Small intestine (tissue), 7 donors: Measurements from ENCODE around the gene GYS1. TPM values are rescaled to one million over a fixed set of nuclear protein-coding genes. Genes with fewer than 3 reads are reported as not detected.

Experiments used
- DNase-seq, 2 donors: peaks; one replicate each; pipeline versions ENCODE4 v3.0.0 to v3.0.0-alpha.2; 2013
- FAIRE-seq: peaks from 2 replicates; lab custom pipeline; 2012; peaks lifted over from hg19 to GRCh38; lab: Jason Lieb, UNC
- H3K27ac ChIP-seq, 3 donors: one replicate each; pipeline ENCODE4 v1.5.1; 2013; ENCODE audit warnings: low read length in 2 of 3, mild to moderate bottlenecking in 2 of 3, control low read depth in 1 of 3, inconsistent platforms in 1 of 3, low read depth in 1 of 3, moderate library complexity in 1 of 3
- H3K27me3 ChIP-seq, 3 donors: one replicate each; pipeline ENCODE4 v1.6.1; 2013; ENCODE audit warnings: low read length in 3 of 3, inconsistent platforms in 1 of 3; ENCODE audit not compliant: control insufficient read depth in 3 of 3, insufficient read depth in 3 of 3
- H3K36me3 ChIP-seq, 3 donors: one replicate each; pipeline ENCODE4 v1.6.1; 2013; ENCODE audit warnings: low read length in 3 of 3, inconsistent platforms in 1 of 3, low read depth in 1 of 3, mild to moderate bottlenecking in 1 of 3, moderate library complexity in 1 of 3; ENCODE audit not compliant: control insufficient read depth in 3 of 3, insufficient read depth in 2 of 3
- H3K4me1 ChIP-seq, 3 donors: one replicate each; pipeline ENCODE4 v1.6.1; 2013; ENCODE audit warnings: low read length in 2 of 3, inconsistent platforms in 1 of 3, low read depth in 1 of 3, mild to moderate bottlenecking in 1 of 3, moderate library complexity in 1 of 3; ENCODE audit not compliant: control insufficient read depth in 3 of 3, insufficient read depth in 2 of 3
- H3K4me3 ChIP-seq, 3 donors: one replicate each; pipeline ENCODE4 v1.5.1; 2013; ENCODE audit warnings: low read length in 3 of 3, control low read depth in 1 of 3, inconsistent platforms in 1 of 3, low read depth in 1 of 3, mild to moderate bottlenecking in 1 of 3, moderate library complexity in 1 of 3
- H3K9me3 ChIP-seq, 2 donors: one replicate each; pipeline ENCODE4 v1.6.1; 2013; ENCODE audit warnings: low read depth in 1 of 2, low read length in 1 of 2; ENCODE audit not compliant: control insufficient read depth in 2 of 2, insufficient read depth in 1 of 2
- WGBS, 3 donors: extraction: QIAGEN DNeasy Blood & Tissue Kit; methylation state at CpG; one replicate each; pipeline ENCODE4 v1.1.7; 2013; 5-methylcytosine and 5-hydroxymethylcytosine counted together
- polyA plus RNA-seq, 4 donors: library from polyadenylated mRNA; stranded (reverse) in 3 of 4; unstranded in 1 of 4; fragments of 200-250 nt in 3 of 4; fragments of 120-200 nt in 1 of 4; gene quantifications; one replicate each; pipeline versions ENCODE4 v1.2.1 to v1.2.3, GENCODE V29; 2013
- donor health status: healthy with polysubstance abuse.
- donor health status: control.
- donor health status: control.
- donor health status: Bipolar disorder and iron deficiency.
- donor health status: healthy.

GYS1 gene
- polyA plus RNA-seq, 4 donors, result 16.2 to 40.0 (median 25.0) TPM

DNA sequence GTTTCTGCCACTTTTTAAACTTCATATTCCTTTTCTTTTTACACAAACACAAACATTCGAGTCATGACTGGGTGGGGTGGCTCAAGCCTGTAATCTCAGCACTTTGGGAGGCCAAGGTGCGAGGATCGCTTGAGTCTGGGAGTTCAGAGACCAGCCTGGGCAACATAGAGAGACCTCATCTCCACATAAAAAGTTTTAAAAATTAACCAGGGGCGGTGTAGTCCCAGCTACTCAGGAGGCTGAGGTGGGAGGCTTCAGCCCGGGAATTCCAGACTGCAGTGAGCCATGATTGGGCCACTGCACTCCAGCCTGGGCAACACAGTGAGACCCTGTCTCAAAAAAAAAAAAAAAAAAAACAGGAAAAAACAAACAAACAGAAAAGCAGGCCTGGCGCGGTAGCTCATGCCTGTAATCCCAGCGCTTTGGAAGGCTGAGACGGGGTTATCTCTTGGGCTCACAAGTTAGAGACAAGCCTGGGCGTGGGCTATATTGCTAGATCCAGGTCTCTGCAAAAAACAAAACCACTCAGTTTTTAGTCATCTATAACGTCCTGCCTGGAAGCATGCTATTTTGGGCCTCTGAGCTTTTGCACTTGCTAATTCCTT is 39.0 kb downstream of the GYS1 start:
- 16 to 42% (median 37%) methylated on average over 11 of the region's 11 CpGs for WGBS, 3 donors
- peak overlapping the region; percentile 37 to 69 (median 56) for H3K27ac ChIP-seq
- peaks cover 0 to 31% (median 2%) of the 10 kb centered on the region in 3 donors for H3K36me3 ChIP-seq
- H3K9me3 ChIP-seq, result no peaks in the 10 kb centered on the region
- peak overlapping the region in 2 of 3 donors; percentile 73 to 100 for H3K4me3 ChIP-seq
- H3K4me1 ChIP-seq, result peaks cover 0 to 22% (median 7%) of the 10 kb centered on the region in 3 donors
- FAIRE-seq, result no peak
- peak; percentile 51 to 64 for DNase-seq
- no peaks in the 10 kb centered on the region for H3K27me3 ChIP-seq

DNA sequence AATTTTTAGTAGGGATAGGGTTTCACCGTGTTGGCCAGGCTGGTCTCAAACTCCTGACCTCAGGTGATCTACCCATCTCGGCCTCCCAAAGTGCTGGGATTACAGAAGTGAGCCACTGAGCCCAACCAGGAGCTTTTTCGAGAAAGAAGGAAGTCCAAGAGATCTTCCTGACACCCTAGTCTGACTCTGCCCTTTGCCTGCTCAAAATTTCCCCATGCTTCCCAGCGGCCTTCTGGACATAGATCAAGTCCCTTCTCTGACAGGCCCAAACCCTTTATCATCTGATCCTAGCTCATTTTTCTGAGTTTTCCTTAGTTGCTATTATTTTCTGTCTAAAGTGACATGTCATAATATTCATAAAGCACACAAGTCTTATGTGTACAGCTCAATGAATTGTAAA is 40.0 kb downstream of the GYS1 start:
- no peak for FAIRE-seq
- Histone ChIP-seq H3K27me3 (no peaks in the 10 kb centered on the region), H3K4me1 (peaks cover 0 to 22% (median 7%) of the 10 kb centered on the region in 3 donors), H3K36me3 (peaks cover 0 to 24% (median 2%) of the 10 kb centered on the region in 3 donors), H3K27ac (no peak overlapping the region), H3K9me3 (peaks cover 0 to 2% of the 10 kb centered on the region in 2 donors), H3K4me3 (no peak overlapping the region)
- WGBS, 3 donors, result 77 to 86% (median 83%) methylated on average over 4 of the region's 4 CpGs
- no peak for DNase-seq

DNA sequence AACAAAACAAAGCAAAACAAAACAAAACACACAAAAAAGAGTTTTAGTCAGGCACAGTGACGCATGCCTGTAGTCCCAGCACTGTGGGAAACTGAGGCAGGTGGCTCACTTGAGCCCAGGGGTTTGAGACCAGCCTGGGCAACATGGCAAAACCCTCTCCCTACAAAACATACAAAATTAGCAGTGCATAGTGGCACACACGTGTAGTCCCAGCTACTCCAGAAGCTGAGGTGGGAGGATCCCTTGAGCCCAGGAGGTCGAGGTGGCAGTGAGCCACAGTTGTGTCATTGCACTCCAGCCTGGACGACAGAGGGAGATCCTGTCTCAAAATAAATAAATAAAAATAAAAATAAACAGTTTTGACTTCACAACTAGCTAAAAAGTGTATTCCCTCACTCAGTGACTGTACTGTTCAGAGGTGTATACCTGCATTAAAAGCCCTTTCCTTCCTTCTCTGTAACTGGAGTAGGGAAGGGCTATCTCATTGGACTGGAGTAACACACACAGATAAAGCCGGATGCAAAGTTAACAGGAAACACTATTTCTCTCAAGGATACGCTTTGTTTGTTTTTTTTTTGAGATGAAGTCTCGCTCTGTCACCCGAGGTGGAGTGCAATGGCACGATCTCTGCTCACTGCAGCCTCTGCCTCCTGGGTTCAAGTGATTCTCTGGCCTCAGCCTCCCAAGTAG is 42.1 kb downstream of the GYS1 start:
- Histone ChIP-seq H3K9me3 (peaks cover 0 to 17% of the 10 kb centered on the region in 2 donors), H3K4me3 (no peak overlapping the region), H3K4me1 (peaks cover 0 to 20% (median 3%) of the 10 kb centered on the region in 3 donors), H3K27ac (peak overlapping the region in 1 of 3 donors; percentile 47), H3K27me3 (no peaks in the 10 kb centered on the region), H3K36me3 (peaks cover 0 to 8% (median 2%) of the 10 kb centered on the region in 3 donors)
- DNase-seq, result peak in 1 of 2 donors; percentile 53
- FAIRE-seq, result no peak
- WGBS, 3 donors, result 36 to 39% (median 37%) methylated on average over 9 of the region's 9 CpGs

DNA sequence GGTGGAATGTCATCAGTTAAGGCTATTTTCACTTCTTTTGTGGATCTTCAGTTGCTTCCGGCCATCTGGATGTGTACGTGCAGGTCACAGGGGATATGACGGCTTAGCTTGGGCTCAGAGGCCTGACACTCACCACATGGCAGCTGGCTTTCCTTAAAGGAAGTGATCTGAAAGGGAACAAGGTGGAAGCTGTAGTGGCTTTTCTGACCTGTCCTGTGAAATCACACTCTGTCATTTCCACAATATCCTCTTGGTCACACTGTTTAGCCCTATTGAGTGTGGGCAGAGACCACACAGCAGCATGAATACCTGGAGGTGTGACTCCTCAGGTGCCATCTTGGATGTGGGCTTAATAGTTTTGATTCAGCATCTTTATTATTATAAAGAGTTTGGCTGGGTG is 43.0 kb downstream of the GYS1 start:
- H3K36me3 ChIP-seq, result no peaks in the 10 kb centered on the region
- no peak overlapping the region for H3K27ac ChIP-seq
- H3K4me3 ChIP-seq, result no peak overlapping the region
- H3K4me1 ChIP-seq, result peaks cover 0 to 12% (median 0%) of the 10 kb centered on the region in 3 donors
- no peaks in the 10 kb centered on the region for H3K27me3 ChIP-seq
- FAIRE-seq, result no peak
- 66 to 86% (median 81%) methylated on average over 3 of the region's 3 CpGs for WGBS, 3 donors
- no peak for DNase-seq
- peaks cover 0 to 17% of the 10 kb centered on the region in 2 donors for H3K9me3 ChIP-seq

DNA sequence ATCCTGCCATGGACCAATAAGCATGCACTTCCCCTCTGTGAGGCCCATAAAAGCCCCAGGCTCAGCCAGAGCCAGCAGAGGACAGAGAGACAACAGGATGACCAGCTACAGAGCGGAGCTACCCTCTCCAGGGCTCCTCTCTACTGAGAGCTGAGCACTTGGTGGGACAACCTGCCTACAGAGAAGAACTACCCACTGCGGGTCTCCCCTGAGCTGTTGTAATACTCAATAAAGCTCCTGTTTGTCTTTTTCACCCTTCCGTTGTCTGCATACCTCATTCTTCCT is 45.9 kb downstream of the GYS1 start:
- H3K4me1 ChIP-seq, result peaks cover 0 to 3% (median 0%) of the 10 kb centered on the region in 3 donors
- FAIRE-seq, result no peak
- no peaks in the 10 kb centered on the region for H3K27me3 ChIP-seq
- H3K9me3 ChIP-seq, result peaks cover 0 to 17% of the 10 kb centered on the region in 2 donors
- no peak overlapping the region for H3K4me3 ChIP-seq
- peaks cover 0 to 11% (median 0%) of the 10 kb centered on the region in 3 donors for H3K36me3 ChIP-seq
- no peak overlapping the region for H3K27ac ChIP-seq
- no peak for DNase-seq
- 97 to 100% (median 99%) methylated on average over 3 of the region's 3 CpGs for WGBS, 3 donors

DNA sequence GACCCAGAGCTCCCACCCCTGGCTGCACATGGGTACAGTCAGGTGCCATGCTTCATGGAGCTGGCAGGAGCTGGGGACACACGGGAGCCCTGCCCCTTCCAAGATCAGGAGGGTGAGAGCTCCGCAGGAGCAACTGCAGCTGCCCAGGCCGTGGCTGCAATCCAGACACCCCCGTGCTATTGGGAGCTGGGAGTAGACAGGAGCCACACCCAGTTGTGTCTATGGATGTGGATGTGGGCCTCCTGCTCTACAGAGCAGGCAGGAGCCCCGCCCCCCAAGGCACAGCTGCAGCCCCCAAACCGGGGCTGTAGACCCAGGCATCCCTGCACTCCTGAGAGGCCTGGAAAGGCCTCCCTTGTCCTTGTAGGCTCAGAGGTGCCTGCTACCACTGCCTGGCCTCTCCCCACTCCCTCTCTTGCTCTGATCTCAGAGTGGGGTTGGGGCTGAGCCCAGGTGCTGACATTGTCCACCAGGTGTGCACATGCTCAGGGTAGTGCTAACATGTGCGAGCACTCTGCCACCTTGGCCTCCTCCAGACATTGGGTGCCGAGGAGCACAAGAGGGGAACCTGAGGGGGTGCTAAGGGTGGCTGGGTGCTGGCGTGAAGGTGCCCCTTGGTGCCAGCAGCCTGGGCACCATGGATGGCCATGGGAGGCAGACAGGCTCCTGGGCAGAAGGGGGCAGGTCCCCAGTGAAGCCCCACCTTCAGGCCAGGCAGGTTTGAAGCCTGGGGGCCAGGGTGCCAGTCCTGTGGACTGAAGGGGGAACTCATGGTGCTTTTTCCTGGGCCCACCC is 46.4 kb downstream of the GYS1 start:
- 49 to 60% (median 60%) methylated on average over 8 to 9 of the region's 9 CpGs for WGBS, 3 donors
- Histone ChIP-seq H3K4me1 (peaks cover 0 to 3% (median 0%) of the 10 kb centered on the region in 3 donors), H3K4me3 (no peak overlapping the region), H3K27ac (no peak overlapping the region), H3K27me3 (no peaks in the 10 kb centered on the region), H3K9me3 (peaks cover 0 to 17% of the 10 kb centered on the region in 2 donors), H3K36me3 (peaks cover 0 to 13% (median 0%) of the 10 kb centered on the region in 3 donors)
- FAIRE-seq (no peak), DNase-seq (no peak)

DNA sequence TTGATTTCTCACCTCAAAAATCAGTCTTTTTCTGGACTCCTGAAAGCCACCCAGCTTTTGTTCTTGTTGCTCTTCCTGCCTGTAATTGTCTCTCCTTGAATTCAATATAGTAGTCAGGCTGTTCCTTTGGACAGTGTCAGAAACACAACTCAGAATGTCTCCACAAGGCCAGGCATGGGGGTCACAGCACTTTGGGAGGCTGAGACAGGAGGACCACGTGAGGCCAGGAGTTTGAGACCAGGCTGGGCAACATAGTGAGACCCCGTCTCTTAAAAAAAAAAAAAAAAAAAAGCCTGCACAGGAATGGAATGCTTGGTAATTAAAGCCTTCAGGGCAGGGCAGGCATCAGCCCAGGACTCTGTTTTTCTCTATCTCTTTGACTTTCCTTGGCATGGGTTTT is 47.3 kb downstream of the GYS1 start:
- WGBS, 3 donors, result 72 to 93% (median 85%) methylated on average over 2 of the region's 2 CpGs
- peaks cover 0 to 15% (median 2%) of the 10 kb centered on the region in 3 donors for H3K36me3 ChIP-seq
- FAIRE-seq (no peak), DNase-seq (no peak)
- no peak overlapping the region for H3K27ac ChIP-seq
- no peak overlapping the region for H3K4me3 ChIP-seq
- H3K9me3 ChIP-seq, result peaks cover 0 to 24% of the 10 kb centered on the region in 2 donors
- H3K4me1 ChIP-seq, result peaks cover 0 to 1% (median 0%) of the 10 kb centered on the region in 3 donors
- H3K27me3 ChIP-seq, result no peaks in the 10 kb centered on the region

DNA sequence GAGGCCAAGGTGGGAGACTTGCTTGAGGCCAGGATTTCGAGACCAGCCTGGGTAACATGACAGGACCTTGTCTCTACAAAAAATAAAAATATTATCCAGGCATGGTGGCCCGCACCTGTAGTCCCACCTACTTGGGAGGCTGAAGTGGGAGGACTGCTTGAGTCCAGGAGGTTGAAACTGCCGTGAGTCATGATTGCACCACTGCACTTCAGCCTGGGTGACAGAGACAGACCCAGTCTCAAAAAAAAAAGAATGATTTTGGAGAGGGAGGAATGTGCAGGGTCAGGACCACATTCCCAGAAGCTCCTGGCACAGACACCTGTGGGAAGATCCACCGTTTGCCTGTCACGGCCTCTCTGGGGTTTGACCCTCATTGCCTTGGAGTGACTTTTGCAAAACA is 47.7 kb downstream of the GYS1 start:
- Histone ChIP-seq H3K27ac (no peak overlapping the region), H3K27me3 (no peaks in the 10 kb centered on the region), H3K4me1 (no peaks in the 10 kb centered on the region), H3K36me3 (peaks cover 0 to 19% (median 2%) of the 10 kb centered on the region in 3 donors), H3K4me3 (no peak overlapping the region), H3K9me3 (peaks cover 0 to 28% of the 10 kb centered on the region in 2 donors)
- DNase-seq (no peak), FAIRE-seq (no peak)
- 85 to 92% (median 89%) methylated on average over 5 of the region's 5 CpGs for WGBS, 3 donors
